IPS-NIHi7 (cell line): ENCODE measurements around the gene SPOCK2.

Source experiments
- DNase-seq: peaks from one replicate; pipeline ENCODE4 v3.0.0; 2012; ENCODE audit warnings: mixed read lengths; ENCODE audit errors: extremely low spot score

Gene SPOCK2

DNA sequence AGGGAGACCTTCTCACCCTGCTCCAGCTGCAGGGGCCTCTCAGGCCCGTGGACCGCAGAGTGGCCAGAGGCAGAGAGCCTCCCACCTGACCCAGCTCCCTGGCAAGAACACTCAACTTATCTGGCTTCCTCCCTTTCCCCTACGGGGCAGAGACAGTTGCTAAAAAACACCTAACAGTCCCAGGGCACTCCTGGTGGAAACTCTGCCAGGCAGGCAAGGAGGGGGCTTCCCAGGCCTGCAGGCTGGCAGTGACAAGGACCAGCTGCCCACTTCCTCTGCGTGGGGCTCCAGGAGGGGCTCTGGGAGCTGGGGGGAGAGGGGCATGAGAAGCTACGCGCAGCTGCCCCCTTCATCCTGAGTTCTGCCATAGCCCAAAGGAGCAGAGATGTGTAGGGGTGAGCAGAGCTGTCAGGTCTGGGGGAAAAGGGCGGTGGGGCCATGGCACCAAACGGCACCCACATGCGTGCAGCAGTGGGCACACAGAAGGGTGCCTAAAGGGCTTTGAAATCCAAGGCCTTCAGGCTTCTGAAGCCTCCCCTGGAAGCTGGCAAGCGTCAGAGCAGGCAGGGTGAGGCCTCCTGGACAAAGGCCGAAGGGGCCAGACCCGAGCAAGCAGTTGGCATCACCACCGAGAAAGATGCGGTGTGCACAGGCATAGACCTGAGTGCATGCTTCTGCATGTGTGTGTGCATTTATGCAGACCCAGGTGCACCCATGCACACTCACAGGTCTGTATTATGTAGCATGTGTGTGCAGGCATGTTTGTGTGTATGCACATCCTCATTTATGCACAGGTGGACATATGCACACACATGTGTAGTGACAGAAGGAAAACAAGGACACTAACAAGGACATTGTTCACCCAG lies 14.4 kb downstream of the SPOCK2 start:
- DNase-seq = no peak

DNA sequence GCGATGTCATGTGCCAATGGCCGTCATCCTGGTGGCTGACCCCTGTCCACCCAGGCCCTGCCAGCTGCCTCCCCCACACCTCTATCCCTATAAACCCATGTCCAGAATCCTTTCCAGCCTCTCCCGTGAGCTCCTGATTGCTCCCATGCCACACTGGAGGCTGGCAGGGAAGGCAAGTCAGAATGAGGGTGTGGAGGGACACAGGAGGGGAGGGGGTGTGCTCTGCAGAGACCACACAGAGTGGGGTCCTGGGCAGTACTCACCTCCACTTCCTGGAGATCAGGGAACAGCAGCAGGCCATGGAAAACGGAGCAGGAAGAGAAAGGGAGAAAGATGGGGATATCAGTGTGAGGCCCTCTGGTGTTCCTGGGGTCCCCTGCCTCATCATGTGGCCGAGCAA lies 15.7 kb downstream of the SPOCK2 start:
- no peak for DNase-seq

DNA sequence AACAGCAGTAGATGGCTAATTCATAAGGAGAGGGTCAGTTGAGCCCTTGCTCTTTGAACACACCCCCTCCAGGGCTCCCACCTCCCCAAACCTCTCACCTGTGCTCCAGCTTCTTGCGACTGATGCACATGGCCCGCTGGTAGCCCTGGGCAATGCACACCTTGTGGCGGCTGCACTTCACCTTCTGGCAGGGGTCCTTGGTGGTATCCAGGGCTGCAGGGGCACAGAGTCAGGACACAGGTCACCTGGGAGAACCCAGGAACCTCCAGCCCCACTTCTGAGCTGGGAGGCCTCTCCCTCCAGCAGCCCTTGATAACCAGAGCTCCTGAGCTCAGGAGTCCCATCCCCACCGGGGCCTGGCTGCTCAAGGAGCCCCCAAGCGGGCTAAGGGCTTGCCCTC lies 16.3 kb downstream of the SPOCK2 start:
- DNase-seq = no peak

DNA sequence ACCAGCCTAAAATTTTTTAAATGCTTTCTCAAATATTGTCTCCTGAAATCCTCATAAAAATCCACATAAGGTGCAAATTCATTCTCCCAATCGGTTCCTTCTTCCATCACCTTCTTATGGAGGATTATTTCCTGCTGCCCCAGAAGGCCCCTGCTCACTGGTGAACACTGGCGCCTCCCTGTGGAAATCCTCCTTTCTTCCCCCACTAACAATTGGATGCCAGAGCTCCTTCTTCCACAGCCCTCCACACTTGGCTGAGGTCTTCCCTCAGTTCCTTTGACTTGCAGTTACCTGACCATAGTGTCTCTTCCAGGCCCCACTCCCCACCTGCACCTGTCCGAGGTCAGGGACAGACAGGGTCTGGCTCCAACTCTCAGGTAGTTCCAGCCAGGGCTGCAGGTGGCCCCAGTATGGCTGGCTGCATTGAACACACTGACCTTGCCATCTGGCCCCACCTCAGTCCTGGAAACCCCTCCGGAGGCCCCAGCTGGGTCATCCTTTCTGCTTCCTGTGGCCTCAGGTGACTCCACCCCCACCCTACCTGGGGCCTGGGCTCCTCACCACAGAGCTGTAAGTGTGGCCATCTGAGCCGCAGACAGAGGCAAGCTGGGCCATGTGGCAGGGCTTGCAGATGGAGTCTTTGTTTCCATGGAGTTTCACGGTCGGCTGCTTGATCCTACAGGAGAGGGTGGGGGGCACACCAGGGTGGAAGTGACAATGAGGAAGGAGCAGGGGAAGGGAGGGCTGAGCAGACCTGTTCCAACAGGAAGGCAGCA lies 18.4 kb downstream of the SPOCK2 start:
- peak; percentile 69 for DNase-seq

DNA sequence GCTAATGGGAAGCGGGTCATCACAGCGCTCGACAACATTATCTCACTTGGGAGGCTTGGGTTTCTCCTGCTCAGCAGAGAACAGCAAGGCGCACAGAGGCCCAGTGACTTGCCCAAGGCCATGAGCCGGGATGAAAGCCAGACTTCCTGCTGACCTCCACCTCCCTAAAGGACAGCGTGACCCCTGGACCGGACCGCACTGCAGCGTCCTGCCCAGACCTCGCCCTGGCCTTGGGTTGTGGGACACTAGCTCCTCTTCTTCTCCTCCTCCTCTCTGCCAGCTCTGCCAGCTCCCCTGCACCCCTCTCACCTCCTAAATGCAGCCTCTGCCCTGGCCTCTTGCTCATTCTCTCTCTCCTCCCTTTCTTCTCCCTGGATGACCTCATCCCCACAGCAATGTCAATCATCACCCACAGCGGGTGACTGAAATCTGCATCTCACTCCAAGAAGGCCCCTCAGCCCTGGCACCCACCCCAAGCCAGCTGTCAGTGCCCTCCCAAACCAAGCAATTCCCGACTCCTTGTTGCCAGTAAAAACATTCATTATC lies 19.4 kb downstream of the SPOCK2 start:
- DNase-seq = no peak

DNA sequence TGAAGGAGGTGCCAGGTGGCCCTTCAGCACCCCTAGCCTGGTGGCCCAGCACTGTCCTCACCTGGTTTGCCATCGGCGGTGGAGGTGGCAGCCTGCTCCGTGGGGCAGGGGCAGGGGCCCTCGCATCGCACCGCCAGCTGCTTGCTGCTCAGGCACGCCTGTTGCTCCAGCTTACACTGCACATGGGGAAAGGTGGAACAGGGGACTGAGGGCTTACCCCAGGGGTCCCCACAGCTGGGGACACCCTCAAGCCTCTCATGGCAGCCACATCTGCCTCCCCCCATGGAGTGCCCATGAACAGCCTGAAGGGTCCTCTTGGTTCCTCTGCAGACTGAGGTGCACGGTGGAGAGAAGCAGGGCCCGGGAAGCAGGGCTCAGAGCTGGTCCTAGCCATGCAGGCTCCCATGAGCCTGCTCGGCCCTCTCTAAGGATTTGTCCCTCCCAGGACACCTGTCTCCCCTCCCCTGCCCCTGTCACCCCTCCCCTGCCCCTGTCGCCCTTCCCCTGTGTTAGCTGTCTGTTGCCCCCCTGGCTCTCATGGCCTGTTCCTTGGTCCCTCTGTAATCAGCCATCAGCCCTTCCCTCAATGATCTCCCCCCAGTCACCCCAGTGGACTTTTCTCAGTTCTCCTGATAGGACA lies 20.1 kb downstream of the SPOCK2 start:
- DNase-seq = no peak

DNA sequence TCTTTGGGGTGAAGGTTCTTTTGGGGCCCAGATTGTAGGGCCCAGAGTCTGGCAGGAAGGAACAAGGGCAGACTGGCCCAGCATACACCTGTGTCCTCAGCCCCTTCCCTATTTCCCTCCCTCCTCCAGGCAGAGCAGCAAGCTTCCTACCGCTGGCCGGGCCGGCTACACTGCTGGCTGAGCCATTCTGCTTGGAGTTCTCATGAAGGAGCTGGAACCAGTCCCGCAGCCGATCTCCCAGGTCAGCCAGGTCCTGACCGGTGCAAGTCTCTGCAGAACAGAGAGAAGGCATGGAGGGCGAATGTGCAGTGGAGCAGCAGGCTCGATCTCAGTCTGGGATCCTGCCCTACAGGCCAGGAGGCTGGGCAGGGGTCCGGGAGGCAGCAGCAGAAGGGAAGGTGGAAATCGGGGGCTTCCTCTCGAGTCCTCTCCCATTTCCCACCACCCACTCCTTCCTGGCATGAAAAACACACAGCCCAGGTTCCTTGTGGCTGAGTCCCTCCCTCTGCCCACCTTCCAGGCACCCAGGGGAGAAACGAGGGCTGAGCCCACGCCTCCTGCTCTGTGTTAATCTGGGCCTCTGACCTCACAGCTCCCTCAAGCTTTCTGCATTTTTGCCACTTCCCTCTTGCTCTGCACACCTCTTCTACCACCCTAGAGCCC lies 20.8 kb downstream of the SPOCK2 start:
- no peak for DNase-seq

DNA sequence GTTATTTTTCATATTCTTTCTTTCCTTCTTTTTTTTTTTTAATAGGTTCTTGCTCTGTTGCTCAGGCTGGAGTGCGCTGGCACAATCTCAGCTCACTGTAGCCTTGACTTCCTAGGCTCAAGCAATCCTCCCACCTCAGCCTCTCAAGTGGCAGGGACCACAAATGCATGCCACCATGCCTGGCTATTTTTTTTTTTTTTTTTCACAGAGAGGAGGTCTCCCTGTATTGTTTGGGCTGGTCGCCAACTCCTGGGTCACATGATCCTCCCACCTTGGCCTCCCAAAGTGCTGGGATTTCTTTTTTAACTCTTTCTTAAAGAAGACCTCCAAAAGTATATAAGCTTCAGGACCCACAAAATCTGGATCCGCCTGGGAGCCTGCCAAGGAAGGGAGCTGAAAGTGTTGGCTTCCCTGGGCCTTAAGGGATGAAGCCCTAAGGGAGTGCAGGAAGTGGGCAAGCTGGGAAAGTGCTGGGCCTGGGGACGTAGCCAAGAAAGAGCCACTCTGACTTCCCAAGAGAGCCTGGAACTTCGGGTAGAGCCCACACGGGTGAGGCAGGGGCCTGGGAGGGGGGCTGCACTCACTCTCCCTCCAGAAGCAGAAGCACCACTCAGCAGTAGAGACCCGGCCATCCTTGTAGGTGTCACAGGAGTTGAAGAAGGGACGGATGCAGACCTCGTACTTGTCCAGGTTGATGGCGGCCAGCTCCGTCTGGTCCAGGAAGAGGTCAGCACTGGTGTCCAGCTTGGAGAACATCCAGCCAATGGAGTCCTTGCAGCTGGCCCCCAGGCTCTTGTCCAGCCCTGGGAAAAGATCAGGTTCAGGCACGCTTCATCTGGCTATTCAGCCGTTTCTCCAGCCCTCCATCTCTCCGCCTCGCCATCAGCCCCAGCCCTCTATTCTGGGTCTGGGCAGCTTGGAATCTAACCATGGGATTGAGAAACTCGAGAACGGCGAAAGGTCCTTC lies 21.8 kb downstream of the SPOCK2 start:
- no peak for DNase-seq

DNA sequence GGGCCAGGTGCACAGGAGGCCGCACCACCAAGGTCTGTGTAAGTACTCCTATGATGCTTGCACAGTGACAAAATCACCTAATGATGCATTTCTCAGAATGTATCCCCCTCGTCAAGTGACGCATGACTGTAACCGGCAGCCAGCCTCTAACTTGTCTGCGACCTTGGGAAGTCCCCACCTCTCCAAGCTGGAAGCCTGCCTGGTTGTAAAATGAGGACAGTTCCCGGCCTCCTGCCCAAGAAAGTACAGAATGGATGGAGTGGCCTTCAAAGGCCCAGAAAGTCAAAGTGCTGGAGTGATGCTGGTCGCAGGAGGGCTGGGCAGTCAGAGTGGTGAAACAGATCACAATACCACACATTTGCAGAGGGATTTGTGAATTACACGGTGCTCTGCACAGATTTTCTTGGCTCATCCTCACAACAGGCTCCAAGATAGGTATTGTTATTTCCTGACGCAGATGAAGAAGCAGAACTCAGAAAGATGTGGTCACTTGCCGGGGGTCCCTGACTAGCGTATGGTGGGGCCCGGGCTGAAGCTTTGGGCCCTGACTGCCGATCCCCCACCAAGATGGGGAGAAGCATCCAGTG lies 22.8 kb downstream of the SPOCK2 start:
- DNase-seq = no peak

DNA sequence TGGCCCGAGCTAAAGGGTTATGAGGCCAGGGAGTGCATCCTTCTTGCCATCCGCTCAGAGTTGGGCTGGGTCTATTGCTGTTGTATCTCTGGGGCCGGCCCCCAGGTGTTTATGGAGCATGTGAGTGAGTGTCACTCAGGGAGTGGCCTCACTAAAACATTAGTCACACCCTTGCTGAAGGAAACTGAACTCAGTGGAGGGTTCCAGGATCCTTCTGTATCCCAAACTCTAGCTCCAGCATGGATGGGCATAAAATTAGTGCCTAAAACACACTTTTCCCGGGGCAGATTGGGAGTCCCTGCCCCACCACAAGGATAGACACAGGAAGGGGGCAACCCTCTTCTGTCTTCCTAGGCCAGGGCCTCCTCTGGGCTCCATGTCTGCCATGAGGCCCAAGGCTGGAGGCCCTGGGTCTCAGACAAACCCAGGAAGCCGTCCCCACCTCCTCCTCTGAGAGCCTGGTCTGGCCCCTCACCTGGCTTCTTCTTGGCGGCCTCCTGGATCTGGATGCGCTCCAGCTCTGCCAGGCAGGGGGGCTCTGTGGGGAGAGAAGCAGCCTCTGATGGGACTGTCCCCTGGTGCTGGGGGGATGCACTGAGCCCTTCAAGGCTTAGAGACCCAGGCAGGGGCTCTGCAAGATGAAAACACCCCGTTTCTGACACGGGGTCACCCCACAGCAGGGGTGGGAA lies 24.5 kb downstream of the SPOCK2 start:
- DNase-seq = no peak

DNA sequence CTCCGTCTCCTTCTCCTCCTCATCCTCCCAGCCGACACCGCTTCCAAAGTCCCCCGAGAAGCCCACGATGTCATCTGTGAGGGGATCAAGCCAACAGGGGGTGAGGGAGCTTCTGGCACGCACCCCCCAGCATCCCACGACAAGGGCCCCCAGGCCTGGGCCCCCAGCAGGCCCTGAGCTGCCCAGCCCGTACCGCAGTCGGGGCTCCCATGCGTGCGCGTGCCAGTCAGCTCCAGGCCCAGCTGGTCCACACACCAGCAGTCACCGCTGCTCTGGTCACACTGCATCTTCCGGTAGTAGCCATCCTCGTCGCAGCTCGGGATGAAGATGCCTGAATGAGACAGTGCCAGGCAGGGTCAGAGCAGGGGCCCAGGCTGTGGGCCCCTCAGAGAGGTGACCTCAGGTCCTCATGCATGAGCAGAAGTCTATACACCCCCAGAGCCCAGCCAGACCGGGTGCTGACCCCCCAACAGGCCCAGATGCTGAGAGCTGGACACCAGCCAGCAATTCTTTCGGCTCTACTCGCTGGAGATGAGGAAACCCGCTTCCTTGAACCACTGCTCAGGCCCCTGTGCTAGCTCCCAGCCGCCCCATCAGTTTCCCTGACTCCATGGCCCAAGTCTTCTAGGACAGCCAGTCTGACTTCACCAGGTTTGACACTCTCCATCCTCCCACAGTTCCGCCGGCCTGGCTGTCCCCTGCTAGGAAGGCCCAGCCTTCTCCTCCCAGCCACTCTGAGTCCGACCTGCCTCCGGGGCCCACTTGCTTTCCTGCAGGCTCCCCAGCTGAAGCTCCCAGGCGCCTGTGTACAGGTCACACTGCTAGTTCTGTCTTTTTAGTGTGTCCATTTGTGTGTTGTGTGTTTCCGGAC lies 25.3 kb downstream of the SPOCK2 start:
- DNase-seq = no peak

DNA sequence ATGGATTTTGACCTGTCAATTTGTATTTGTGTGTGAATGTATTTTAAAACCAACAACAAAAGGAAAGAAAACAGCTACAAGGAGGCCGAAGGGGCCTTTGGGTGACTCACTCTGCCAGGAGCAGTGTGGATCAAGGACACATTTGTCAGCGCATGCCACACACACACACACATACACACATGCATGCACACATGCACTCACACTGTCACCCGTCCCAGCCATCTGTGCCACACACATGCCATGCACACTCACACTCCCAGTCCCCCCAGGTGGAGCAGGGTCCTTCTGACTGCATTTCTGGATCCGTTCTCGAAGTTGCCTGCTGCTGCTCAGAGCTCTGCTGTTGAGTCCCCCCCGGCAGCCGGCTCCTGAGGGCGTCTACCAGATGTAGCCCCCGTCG lies 26.0 kb downstream of the SPOCK2 start:
- no peak for DNase-seq

DNA sequence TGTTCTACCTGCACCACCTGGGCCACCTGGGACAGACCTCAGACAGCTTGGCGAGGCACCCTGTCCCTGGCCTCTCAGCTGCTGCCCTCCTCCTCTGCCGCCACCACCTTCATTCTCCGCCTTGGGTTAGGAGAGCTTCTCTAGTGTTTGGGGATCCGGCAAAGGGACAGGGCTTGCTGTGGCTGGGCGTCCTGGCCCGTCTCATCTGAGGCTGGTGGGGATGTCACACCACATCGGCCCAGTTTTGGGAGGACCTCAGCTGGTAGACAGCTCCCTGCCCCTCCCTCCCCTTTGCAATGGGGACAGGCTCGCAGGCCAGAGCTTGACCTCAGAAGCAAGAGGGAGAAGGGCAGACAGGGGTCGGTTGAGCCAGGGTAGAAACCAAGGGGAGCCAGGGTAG lies 26.4 kb downstream of the SPOCK2 start:
- DNase-seq = no peak

DNA sequence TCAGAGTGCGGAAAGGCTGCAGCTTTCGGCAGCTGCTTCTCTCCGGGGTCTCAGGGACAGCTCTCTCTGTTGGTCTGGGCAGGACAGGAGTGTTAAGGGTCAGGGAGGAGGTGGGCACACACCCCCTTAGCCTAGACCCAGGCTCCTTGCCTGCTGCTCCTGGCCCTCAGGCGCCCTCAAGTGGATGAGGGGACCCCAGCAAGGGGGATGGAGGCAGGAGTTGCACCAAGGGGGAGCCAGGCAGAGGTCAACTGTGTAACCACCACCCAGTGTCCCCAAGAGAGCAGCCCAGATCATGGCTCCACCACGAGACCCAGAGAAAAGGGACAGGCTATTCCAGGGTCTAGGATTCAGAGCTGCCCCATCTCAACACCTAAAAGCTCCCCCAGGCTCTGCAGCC lies 26.9 kb downstream of the SPOCK2 start:
- DNase-seq = peak; percentile 70

DNA sequence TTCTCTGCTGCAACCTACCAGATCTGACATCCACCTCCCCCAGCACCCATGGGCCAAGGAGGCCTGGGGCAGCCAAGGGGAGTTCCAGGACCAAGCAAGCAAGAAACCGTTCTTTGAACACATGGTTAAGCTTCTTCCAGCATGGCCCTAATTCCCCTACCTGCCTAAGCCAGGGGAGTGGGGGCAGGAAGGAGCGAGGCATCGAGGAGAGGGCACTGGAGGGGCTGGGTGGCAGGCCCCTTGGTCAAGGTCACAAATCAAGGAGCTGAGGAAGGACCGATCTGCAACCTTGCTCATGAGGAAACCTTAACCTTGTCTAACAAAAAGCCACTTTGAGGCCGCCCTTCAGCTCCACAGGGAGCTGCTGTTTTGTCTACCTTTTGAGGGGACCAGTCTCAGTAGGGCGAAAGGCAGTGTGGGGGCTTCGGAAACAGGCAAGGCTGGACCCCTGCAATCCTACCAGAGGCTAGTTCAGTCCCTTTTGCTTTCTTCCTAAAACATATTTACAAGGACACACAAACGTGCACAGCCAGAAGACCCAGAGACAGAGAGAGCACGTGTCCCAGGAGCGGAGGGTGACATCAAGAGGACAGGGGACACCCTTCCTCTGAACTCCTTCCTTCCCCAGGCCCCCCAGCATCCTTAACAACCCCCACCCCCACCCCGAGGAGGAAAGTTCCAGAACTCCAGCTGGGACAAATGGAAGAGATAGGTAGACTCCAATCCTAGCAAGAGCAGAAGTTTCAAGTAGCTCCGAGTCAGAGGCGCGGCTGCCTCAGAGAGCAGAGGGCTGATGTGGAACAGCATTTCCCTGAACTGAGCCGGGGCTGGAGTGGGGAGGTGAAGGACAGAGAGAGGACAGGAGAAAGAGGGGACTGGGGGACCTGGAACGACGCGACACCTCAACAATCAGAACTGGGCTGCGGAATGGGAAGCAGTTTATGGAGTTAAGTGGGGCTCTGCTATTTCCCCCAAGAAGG lies 28.2 kb downstream of the SPOCK2 start:
- no peak for DNase-seq

DNA sequence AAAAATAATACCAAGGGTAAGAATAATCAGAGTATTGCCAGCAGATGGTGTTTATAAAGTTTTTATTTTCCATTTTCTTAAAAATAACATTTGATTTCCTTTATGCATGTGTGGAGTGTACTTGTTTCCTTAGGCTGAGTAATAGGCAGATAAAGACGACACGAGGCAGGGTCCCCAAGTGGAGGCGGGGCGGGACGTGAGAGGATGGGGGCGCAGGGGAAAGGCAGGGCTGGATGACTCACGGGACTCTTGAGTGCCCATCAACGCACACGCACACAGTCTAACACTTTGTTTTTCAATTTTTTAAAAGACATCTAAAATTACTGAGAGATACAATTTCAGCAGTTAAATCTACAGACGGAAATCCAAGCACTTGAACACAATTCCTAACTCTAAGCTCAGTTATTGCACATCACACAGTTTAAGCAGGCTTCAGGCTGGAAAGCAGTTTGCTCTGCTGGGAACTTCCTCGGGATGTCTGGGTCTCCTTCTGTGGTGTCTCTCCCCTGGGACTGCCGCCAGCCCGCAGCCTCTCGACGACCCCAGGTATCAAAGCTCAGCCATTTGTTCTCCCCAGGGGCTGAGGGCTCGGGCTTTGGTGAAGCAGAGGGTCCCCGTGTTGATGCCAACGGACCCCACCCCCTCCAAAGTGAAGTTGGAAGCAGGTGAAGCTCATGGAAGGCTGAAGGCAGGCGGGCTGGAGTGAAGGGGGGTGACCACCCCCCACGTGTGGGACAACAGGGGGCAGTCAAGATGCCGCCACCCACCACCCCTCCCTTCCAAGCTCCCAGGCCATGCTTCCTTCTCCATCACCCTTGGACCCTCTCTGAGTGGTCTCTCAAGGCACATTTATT lies 29.1 kb downstream of the SPOCK2 start:
- no peak for DNase-seq
